Measurements from ENCODE around the gene LRP1B. TPM values are rescaled to one million over a fixed set of nuclear protein-coding genes. Genes with fewer than 3 reads are reported as not detected.

The LRP1B gene
- polyA plus RNA-seq, 1 donor from 2014 or later: 12.7 TPM

DNA sequence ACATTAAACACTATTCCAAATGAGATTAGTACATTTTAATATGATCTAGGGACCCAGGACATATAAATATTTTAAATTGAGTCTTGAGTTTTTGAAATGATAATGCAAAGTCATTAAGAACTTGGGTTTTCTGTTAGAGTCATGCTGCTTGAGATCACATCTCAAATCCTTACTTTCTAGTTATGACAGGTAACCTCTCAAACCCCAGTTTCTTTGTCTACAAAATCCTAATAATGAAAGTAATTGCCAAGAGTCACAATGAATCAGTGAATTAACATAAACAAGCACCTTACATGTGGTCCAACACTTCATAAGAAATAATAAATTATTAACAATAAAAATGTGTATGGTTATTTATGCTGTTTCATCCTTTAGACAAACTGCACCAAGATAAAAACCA is 607.6 kb downstream of the LRP1B start:
- Histone ChIP-seq H3K4me2 (ENCODE audit: low read length) (no peak overlapping the region), H3K4me3 (ENCODE audit: low read length) (no peak overlapping the region), H3K36me3 (ENCODE audit: insufficient read depth, low read length) (no peaks in the 10 kb centered on the region), H3K9me2 (ENCODE audit: insufficient read depth, low read length) (no peaks in the 10 kb centered on the region), H3K9me3 (ENCODE audit: low read length) (no peaks in the 10 kb centered on the region), H3K27me3 (ENCODE audit: insufficient read depth, low read depth, low read length) (no peaks in the 10 kb centered on the region), H3F3A (ENCODE audit: insufficient read depth, low read length, poor library complexity, severe bottlenecking) (no peaks in the 10 kb centered on the region), H3K27ac (ENCODE audit: low read length) (no peak overlapping the region), H3K79me2 (replicated peaks; ENCODE audit: insufficient read depth, low read length) (no peaks in the 10 kb centered on the region), H2AFZ (ENCODE audit: low read depth, low read length) (no peak overlapping the region), H3K9ac (ENCODE audit: low read length) (no peak overlapping the region), H4K20me1 (ENCODE audit: insufficient read depth) (no peaks in the 10 kb centered on the region)
- no peak for TF ChIP-seq RAD21 (conservative IDR thresholded peaks at IDR 0.05)
- TF ChIP-seq, protein P1, sequence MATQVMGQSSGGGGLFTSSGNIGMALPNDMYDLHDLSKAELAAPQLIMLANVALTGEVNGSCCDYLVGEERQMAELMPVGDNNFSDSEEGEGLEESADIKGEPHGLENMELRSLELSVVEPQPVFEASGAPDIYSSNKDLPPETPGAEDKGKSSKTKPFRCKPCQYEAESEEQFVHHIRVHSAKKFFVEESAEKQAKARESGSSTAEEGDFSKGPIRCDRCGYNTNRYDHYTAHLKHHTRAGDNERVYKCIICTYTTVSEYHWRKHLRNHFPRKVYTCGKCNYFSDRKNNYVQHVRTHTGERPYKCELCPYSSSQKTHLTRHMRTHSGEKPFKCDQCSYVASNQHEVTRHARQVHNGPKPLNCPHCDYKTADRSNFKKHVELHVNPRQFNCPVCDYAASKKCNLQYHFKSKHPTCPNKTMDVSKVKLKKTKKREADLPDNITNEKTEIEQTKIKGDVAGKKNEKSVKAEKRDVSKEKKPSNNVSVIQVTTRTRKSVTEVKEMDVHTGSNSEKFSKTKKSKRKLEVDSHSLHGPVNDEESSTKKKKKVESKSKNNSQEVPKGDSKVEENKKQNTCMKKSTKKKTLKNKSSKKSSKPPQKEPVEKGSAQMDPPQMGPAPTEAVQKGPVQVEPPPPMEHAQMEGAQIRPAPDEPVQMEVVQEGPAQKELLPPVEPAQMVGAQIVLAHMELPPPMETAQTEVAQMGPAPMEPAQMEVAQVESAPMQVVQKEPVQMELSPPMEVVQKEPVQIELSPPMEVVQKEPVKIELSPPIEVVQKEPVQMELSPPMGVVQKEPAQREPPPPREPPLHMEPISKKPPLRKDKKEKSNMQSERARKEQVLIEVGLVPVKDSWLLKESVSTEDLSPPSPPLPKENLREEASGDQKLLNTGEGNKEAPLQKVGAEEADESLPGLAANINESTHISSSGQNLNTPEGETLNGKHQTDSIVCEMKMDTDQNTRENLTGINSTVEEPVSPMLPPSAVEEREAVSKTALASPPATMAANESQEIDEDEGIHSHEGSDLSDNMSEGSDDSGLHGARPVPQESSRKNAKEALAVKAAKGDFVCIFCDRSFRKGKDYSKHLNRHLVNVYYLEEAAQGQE (IDR thresholded peaks at IDR 0.05; ENCODE audit: borderline replicate concordance): no peak
- no peak for TF ChIP-seq TAF1 (IDR thresholded peaks at IDR 0.05; ENCODE audit: low read depth)
- TF ChIP-seq EZH2 (IDR thresholded peaks at IDR 0.05; ENCODE audit: borderline replicate concordance, insufficient read depth, low read length, poor library complexity, severe bottlenecking): no peak
- no peak for TF ChIP-seq EP300 (conservative IDR thresholded peaks at IDR 0.05; ENCODE audit: poor library complexity, severe bottlenecking)
- TF ChIP-seq CTCF (IDR thresholded peaks at IDR 0.05; ENCODE audit: poor library complexity, severe bottlenecking): no peak
- TF ChIP-seq MXI1 (conservative IDR thresholded peaks at IDR 0.05; ENCODE audit: poor library complexity, severe bottlenecking): no peak
- TF ChIP-seq SMC3 (conservative IDR thresholded peaks at IDR 0.05; ENCODE audit: poor library complexity): no peak
- TF ChIP-seq POLR2AphosphoS5 (IDR thresholded peaks at IDR 0.05): no peak

GRCh38 chr2:141522702-141523101 is 608.1 kb downstream of the LRP1B start:
- Histone ChIP-seq H3K4me3 (ENCODE audit: low read length) (no peak overlapping the region), H3K9me2 (ENCODE audit: insufficient read depth, low read length) (no peaks in the 10 kb centered on the region), H3K27me3 (ENCODE audit: insufficient read depth, low read depth, low read length) (no peaks in the 10 kb centered on the region), H3K27ac (ENCODE audit: low read length) (no peak overlapping the region), H3K79me2 (replicated peaks; ENCODE audit: insufficient read depth, low read length) (no peaks in the 10 kb centered on the region), H4K20me1 (ENCODE audit: insufficient read depth) (no peaks in the 10 kb centered on the region), H3K9ac (ENCODE audit: low read length) (no peak overlapping the region), H3K9me3 (ENCODE audit: low read length) (no peaks in the 10 kb centered on the region), H2AFZ (ENCODE audit: low read depth, low read length) (no peak overlapping the region), H3K36me3 (ENCODE audit: insufficient read depth, low read length) (no peaks in the 10 kb centered on the region), H3K4me2 (ENCODE audit: low read length) (no peak overlapping the region), H3F3A (ENCODE audit: insufficient read depth, low read length, poor library complexity, severe bottlenecking) (no peaks in the 10 kb centered on the region)
- peak; percentile 35 for TF ChIP-seq POLR2AphosphoS5 (IDR thresholded peaks at IDR 0.05)
- TF ChIP-seq, protein P1 (IDR thresholded peaks at IDR 0.05; ENCODE audit: borderline replicate concordance): no peak
- peak; percentile 67 for TF ChIP-seq EP300 (conservative IDR thresholded peaks at IDR 0.05; ENCODE audit: poor library complexity, severe bottlenecking)
- TF ChIP-seq MXI1 (conservative IDR thresholded peaks at IDR 0.05; ENCODE audit: poor library complexity, severe bottlenecking): no peak

All from neural cell (in vitro differentiated cells).